ENCODE measurements around the gene EPO.

- no peak for TF ChIP-seq POLR2A (IDR thresholded peaks at IDR 0.05)
- TF ChIP-seq CTCF (IDR thresholded peaks at IDR 0.05 in 8 of 11, conservative IDR thresholded peaks at IDR 0.05 in 3 of 11): no peak
- no peak for TF ChIP-seq POLR2AphosphoS5 (IDR thresholded peaks at IDR 0.05)
These were observed 48.5 kb downstream of the EPO start for GRCh38 chr7:100768784-100769183.
